Measurements from ENCODE around the gene GRIP1.

The GRIP1 gene

GRCh38 chr12:66693901-66694513 is 15.1 kb upstream of the GRIP1 start:
- DNase-seq: no peak

GRCh38 chr12:66692986-66693385 is 14.1 kb upstream of the GRIP1 start:
- DNase-seq: no peak

- no peak for DNase-seq
Measured at GRCh38 chr12:66692170-66692569, 13.3 kb upstream of the GRIP1 start.

GRCh38 chr12:66688846-66689439 is 10.1 kb upstream of the GRIP1 start:
- DNase-seq: no peak

GRCh38 chr12:66684222-66684621 is 5.3 kb upstream of the GRIP1 start:
- DNase-seq: no peak

- DNase-seq: no peak
Measured at GRCh38 chr12:66683822-66684221, 4.9 kb upstream of the GRIP1 start.

- no peak for DNase-seq
Measured at GRCh38 chr12:66683073-66683472, 4.2 kb upstream of the GRIP1 start.

- DNase-seq: no peak
Measured at GRCh38 chr12:66679461-66680084, 697 bp upstream of the GRIP1 start.

- no peak for DNase-seq
Measured at GRCh38 chr12:66676241-66676640, 2.6 kb downstream of the GRIP1 start.

GRCh38 chr12:66674495-66675122 is 4.3 kb downstream of the GRIP1 start:
- no peak for DNase-seq

GRCh38 chr12:66669541-66669940 is 9.3 kb downstream of the GRIP1 start:
- no peak for DNase-seq

- DNase-seq: no peak
Measured at GRCh38 chr12:66668311-66668710, 10.6 kb downstream of the GRIP1 start.

- DNase-seq: no peak
Measured at GRCh38 chr12:66667906-66668305, 11.0 kb downstream of the GRIP1 start.

GRCh38 chr12:66666481-66666880 is 12.4 kb downstream of the GRIP1 start:
- DNase-seq: no peak

GRCh38 chr12:66665435-66665985 is 13.4 kb downstream of the GRIP1 start:
- DNase-seq: no peak

GRCh38 chr12:66664076-66664475 is 14.8 kb downstream of the GRIP1 start:
- no peak for DNase-seq

GRCh38 chr12:66663611-66664010 is 15.3 kb downstream of the GRIP1 start:
- DNase-seq: no peak

- no peak for DNase-seq
Measured at GRCh38 chr12:66662729-66663128, 16.1 kb downstream of the GRIP1 start.

- no peak for DNase-seq
Measured at GRCh38 chr12:66662179-66662578, 16.7 kb downstream of the GRIP1 start.

- DNase-seq: no peak
Measured at GRCh38 chr12:66661357-66661756, 17.5 kb downstream of the GRIP1 start.

GRCh38 chr12:66653796-66654195 is 25.1 kb downstream of the GRIP1 start:
- DNase-seq: no peak

- no peak for DNase-seq
Measured at GRCh38 chr12:66648033-66648735, 30.7 kb downstream of the GRIP1 start.

GRCh38 chr12:66647034-66647691 is 31.7 kb downstream of the GRIP1 start:
- no peak for DNase-seq

Data from activated CD4-positive, alpha-beta T cell treated with anti-CD3 and anti-CD28 coated beads for 1 hour (primary cell).